Erythroblast (primary cell): ENCODE measurements around the gene ZNF816.
"Not testable (repeated sequence)": the region's sequence is repeated elsewhere in the genome, so short reads cannot be mapped to it uniquely, and the experiment has no call there.

Experiments
- DNase-seq, 2 experiments: peaks; one replicate each; lab custom pipeline; 2025; lab: John Stamatoyannopoulos, UW
- GATA1 ChIP-seq: IDR thresholded peaks from 2 replicates; pipeline ENCODE4 v1.6.1; 2011; ENCODE audit warnings: low read depth, mild to moderate bottlenecking, control low read depth, low read length, moderate library complexity
- POLR2A ChIP-seq: IDR thresholded peaks from 2 replicates; pipeline ENCODE4 v1.6.1; 2011; ENCODE audit warnings: mild to moderate bottlenecking, low read length

The ZNF816 gene

GRCh38 chr19:52990759-52991418 lies 28.2 kb upstream of the ZNF816 start:
- no peak for DNase-seq
- TF ChIP-seq GATA1: no peak
- no peak for TF ChIP-seq POLR2A

GRCh38 chr19:52988506-52988905 lies 25.8 kb upstream of the ZNF816 start:
- no peak for DNase-seq
- TF ChIP-seq GATA1: no peak
- TF ChIP-seq POLR2A: no peak

- no peak for TF ChIP-seq POLR2A
- no peak for TF ChIP-seq GATA1
- no peak for DNase-seq
These were observed 24.5 kb upstream of the ZNF816 start for GRCh38 chr19:52987221-52987620.

GRCh38 chr19:52983167-52983566 lies 20.5 kb upstream of the ZNF816 start:
- not testable (repeated sequence) for DNase-seq

- TF ChIP-seq GATA1: no peak
- no peak for TF ChIP-seq POLR2A
- DNase-seq: no peak
These were observed 18.6 kb upstream of the ZNF816 start for GRCh38 chr19:52981329-52981728.

GRCh38 chr19:52967772-52968171 lies 5.1 kb upstream of the ZNF816 start:
- TF ChIP-seq POLR2A (no peak), GATA1 (no peak)
- no peak for DNase-seq

- peak in 1 of 2 experiments; percentile 51 for DNase-seq
- TF ChIP-seq POLR2A (no peak), GATA1 (no peak)
These were observed 552 bp upstream of the ZNF816 start for GRCh38 chr19:52963247-52963618.

- DNase-seq: no peak
- TF ChIP-seq GATA1 (no peak), POLR2A (no peak)
These were observed 700 bp downstream of the ZNF816 start for GRCh38 chr19:52961981-52962380.

- TF ChIP-seq POLR2A (no peak), GATA1 (no peak)
- DNase-seq: no peak
These were observed 2.9 kb downstream of the ZNF816 start for GRCh38 chr19:52959613-52960295.

GRCh38 chr19:52957591-52957990 lies 5.1 kb downstream of the ZNF816 start:
- no peak for DNase-seq
- TF ChIP-seq POLR2A: no peak
- TF ChIP-seq GATA1: no peak

- DNase-seq: no peak
- TF ChIP-seq GATA1 (no peak), POLR2A (no peak)
These were observed 5.8 kb downstream of the ZNF816 start for GRCh38 chr19:52956917-52957316.

GRCh38 chr19:52949422-52949821 lies 13.3 kb downstream of the ZNF816 start:
- DNase-seq: no peak
- no peak for TF ChIP-seq GATA1
- no peak for TF ChIP-seq POLR2A

- TF ChIP-seq GATA1 (no peak), POLR2A (no peak)
- no peak for DNase-seq
These were observed 14.5 kb downstream of the ZNF816 start for GRCh38 chr19:52948025-52948770.
